IPS DF 19.7 (cell line): Measurements from ENCODE around the gene CXCL17.

Source experiments
- DNase-seq: peaks from one replicate; pipeline ENCODE4 v3.0.0-alpha.2; 2013; ENCODE audit warnings: low read depth, low spot score

Gene CXCL17

DNA sequence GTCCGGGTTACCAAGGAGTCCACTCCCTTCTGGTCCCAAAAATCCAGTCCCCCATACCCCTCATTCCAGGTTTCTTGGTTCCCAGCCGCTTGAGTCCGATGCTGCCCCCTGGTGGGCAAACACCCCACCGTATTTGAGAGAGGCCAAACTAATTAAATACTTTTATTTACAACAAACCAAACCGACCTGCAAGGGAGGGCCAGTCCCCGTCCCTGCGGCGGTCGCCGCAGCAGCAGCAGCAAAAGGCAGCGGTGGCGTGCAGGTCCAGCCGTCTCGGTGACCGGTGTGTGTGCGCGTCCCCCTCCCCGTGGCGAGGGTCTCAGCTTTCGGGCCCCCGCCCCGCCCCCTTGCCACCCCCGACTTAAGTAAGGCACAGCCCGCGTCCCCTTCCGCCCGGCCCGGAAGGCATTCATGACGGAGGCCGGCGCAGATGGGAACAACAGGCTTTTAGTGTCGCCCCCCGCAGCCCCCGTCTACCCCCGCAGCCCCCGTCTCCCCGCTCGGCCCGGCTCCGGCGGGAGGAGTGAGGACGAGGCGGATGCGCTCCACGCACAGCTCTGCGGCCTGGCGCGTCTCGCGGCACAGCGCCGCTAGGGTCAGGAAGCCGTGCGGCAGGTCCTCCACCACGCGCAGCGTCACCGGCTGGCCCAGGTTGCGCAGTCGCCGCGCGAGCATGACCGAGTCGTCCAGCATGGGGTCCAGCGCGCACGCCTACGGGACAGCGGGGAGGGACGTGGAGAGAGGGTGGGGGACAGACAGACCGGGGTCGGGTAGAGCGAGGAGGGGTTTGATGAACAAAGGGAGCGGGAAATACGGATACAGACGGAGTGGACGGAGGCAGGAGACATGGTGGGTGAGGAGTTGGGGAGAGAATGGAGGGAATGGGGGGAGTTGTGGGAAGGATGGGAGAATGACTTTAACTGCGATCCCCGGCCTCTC, 41.1 kb downstream of the CXCL17 start:
- DNase-seq: no peak

- no peak for DNase-seq
These were observed 42.3 kb downstream of the CXCL17 start for GRCh38 chr19:42400404-42400803.

DNA sequence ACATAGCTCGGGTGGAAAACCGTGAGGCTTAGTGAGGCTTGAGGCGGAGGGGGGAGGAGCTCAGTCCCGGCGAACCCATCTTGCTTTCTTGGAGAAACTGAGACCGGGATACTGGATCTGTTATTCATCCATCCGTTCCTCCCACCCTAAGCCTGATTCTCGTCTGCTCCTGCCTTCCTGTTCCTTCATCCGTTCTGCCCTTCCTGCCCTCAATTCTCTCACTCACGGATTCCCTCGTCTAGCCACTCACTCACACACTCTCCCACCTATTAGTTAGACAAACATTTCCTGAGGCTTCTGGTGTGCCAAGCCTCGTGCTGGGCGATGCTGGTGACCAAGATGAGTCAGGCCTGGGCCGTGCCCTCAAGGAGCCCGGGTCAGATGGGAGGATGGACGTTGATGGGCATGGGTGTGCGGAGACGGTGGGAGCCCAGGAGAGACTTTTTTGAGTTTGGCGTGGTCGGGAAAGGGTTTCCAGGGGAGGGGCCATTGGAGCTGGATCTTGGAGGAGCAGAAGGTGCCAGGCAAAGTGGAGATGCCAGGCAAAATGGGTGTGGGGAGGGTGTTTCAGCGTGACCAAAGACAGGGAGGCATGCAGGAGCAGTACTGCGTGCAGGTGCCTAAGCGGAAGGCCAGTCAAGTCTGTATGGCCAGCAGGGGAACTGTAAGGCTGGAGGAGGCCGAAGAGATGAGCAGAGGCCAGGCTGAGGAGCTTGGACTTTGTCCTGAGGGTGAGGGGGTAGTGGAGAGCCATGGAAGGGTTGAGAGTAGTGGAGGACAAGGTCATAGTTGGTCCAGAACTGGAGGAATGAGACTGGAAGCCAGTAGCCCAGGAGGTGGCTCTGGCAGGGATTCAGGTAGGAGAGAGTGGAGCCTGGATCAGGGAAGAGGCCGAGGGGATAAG, 45.2 kb downstream of the CXCL17 start:
- DNase-seq: no peak

DNA sequence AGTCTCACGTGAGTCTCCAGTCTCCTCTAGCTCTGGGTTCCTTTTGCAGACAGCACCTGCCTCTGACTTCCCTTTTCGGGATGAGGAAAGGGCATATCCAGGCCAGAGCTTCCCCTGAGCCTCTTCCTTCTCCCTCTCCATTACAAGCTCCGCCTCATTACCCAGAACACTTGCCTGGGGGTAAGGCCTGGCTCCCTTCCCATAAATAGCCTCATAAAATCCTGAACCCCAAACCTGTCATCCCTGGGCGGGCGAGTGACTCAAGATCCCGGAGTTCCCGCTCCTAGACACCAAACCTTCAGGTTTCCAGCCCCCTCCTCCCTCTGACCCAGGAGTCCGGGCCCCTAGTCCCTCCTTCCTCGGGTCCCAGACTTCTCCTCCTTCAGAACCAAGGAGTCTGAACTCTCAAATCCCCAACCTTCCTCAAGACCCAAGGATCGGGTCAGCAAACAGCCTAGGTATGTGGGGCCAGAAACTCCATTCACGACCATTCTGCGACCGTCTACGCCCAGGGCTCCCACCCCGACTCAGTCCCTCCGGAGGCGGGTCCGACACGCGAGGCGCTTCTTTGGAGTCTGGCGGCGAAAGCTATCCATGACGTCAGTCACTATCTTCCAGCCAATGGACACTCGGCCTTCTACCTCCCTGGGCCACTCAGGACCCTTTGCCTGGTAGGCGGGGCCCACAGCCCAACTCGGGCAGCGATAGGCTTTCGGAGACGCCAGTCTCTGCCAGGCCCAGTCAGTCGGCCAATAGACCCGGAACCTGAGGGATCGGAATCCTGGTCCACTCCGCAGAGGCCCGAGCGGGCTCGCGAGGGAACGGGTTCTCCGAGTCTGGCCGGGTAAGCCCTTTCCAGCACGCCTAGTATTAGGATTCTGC, 46.1 kb downstream of the CXCL17 start:
- DNase-seq: peak; percentile 97

DNA sequence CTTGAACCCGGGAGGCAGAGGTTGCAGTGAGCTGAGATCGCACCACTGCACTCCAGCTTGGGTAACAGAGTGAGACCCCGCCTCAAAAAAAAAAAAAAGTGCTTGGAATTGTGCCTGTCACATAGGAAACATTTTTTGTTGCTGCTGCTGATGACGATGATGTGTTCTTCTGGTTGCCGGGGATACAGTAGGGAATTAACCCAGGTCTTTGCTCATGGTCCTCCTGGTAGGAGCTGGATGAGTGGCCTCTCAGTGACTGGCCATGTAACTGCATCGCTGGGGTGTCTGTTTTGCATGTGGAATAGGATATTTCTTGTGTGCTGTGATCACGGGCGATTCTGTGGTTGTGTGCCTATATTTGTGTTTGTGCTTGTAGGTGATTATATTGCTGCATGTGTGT, 48.0 kb downstream of the CXCL17 start:
- DNase-seq: no peak

DNA sequence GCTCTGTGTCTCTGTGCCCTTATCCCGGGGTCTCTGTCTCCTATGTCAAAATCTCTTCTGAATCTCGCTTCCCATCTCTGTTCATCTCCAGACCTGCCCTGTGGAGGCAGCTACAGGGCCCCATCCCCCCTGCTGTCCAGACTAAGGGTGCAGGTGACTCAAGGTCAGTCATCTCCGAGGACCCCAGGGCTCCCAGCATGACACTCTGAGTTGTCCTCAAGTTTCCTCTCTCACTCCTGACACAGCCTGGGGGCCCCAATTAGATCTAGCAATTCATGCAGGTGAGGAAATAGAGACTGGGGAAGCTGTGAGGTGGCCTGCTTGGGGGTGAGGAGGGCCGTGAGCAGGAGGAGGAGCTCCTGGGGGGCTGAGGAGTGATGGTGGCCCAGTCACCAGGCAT, 50.6 kb downstream of the CXCL17 start:
- no peak for DNase-seq

- no peak for DNase-seq
These were observed 52.8 kb downstream of the CXCL17 start, which contains the start of gene CNFN for GRCh38 chr19:42389899-42390298. CNFN (minus strand) TSS chr19:42390297; CDS start chr19:42389037, 1,260 bp downstream.

DNA sequence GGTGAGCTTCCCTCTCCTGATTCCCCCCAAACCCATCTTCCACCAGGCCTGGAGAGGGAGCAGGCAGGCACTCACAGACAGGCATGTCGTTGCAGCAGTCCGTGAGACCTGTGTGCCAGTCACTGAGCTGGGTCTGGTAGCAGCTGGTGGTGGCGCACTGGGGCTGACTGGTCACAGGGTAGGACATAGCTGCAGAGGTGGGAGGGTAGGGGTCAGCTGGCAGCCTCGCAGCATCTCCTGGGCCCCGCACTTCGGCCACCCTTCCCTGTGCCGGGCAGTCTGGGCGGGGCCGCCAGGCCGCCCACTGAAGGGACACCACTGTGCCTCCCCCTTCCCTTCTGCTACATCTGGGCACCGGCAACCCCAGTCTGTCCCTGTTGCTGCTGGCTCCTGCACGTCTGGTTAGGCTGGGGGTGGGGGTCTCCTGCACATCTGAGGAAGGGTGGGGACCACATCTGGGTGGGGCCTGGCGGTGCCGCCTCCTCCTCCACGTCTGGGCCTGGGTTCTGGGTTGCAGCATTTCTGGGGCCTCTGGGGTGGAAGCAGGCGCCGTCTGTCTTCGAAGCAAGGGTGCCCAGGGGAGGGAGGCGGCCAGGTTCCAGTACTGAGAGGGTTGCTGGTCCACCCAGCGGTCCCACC, 53.8 kb downstream of the CXCL17 start:
- DNase-seq: no peak

GRCh38 chr19:42386974-42387707, 55.6 kb downstream of the CXCL17 start:
- DNase-seq: no peak

DNA sequence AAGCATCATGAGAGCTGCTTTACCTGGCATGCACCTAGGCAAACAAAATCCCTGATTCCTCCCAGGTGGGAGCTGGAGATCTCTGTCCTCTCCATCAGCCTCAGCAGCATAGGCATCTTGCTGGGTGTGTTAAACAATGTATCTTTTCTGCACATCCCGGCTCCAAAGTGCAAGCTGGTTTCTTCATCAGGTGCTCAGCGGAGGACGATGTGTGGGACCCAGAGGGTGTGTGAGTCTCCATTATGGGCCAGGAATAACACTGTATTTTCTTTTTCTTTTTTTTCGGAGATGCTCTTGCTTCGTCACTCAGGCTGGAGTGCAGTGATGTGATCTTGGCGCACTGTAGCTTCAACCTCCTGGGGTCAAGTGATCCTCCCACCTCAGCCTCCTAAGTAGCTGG, 62.6 kb downstream of the CXCL17 start:
- DNase-seq: no peak
